K562 (cell line): Measurements from ENCODE around the gene BPHL. TPM values are rescaled to one million over a fixed set of nuclear protein-coding genes. Genes with fewer than 3 reads are reported as not detected.

Source experiments
- ATF1 ChIP-seq, 2 experiments: fragments of 450-650 bp in 1 of 2; IDR thresholded peaks; 2 replicates each; pipeline ENCODE4 v1.6.1; 2016; ENCODE audit warnings: missing compliant biosample characterization in 1 of 2, missing genetic modification characterization in 1 of 2
- DPF2 ChIP-seq: fragments of 450-650 bp; IDR thresholded peaks from 2 replicates; pipeline ENCODE4 v1.6.1; 2016
- ETV1 ChIP-seq: fragments of 450-650 bp; conservative IDR thresholded peaks from 2 replicates; pipeline ENCODE4 v1.6.1; 2016; ENCODE audit warnings: missing genetic modification characterization, control low read depth, low read depth, missing compliant biosample characterization
- MGA ChIP-seq: fragments of 450-650 bp; IDR thresholded peaks from 2 replicates; pipeline ENCODE4 v1.6.1; 2016; ENCODE audit warnings: mild to moderate bottlenecking, moderate library complexity
- MTA3 ChIP-seq: fragments of 450-650 bp; formaldehyde crosslinking; IDR thresholded peaks from 2 replicates; pipeline ENCODE4 v1.6.1; 2017; ENCODE audit warnings: mild to moderate bottlenecking, borderline replicate concordance
- NBN ChIP-seq: fragments of 450-650 bp; IDR thresholded peaks from 2 replicates; pipeline ENCODE4 v1.6.1; 2016; ENCODE audit warnings: low read depth, mild to moderate bottlenecking
- NCOA1 ChIP-seq: fragments of 450-650 bp; IDR thresholded peaks from 2 replicates; pipeline ENCODE4 v1.6.1; 2016; ENCODE audit warnings: low read depth
- RB1 ChIP-seq: fragments of 450-650 bp; IDR thresholded peaks from 2 replicates; pipeline ENCODE4 v1.6.1; 2017; ENCODE audit warnings: low read depth, mild to moderate bottlenecking
- RBFOX2 ChIP-seq: fragments of 200-400 bp; formaldehyde crosslinking; IDR thresholded peaks from 2 replicates; pipeline ENCODE4 v1.6.1; 2017; ENCODE audit warnings: low read depth, mild to moderate bottlenecking, low read length, moderate library complexity
- RCOR1 ChIP-seq, 2 experiments: IDR thresholded peaks; 2 replicates each; pipeline ENCODE4 v1.6.1; 2012; ENCODE audit warnings: low read depth in 2 of 2, low read length in 2 of 2, borderline replicate concordance in 1 of 2, improper control_type of control experiment in 1 of 2
- TRIM24 ChIP-seq, 2 experiments: fragments of 450-650 bp; IDR thresholded peaks; 2 replicates each; pipeline ENCODE4 v1.6.1; 2016
- ZNF239 ChIP-seq: fragments of 250-450 bp; sonication (Bioruptor Pico); IDR thresholded peaks from 2 replicates; pipeline ENCODE4 v1.4.0; 2020; ENCODE audit warnings: mild to moderate bottlenecking
- polyA plus RNA-seq, 8 experiments: library from polyadenylated mRNA; depleted of rRNA in 4 of 8; stranded (reverse) in 5 of 8; unstranded in 3 of 8; fragments of >200 nt; fragmentation: Nextera tagmentation in 2 of 8; fragmentation: Illumina TruSeq in 1 of 8; extraction: Ambion mirVana in 2 of 8; extraction: Trizol in 1 of 8; gene quantifications; 2 replicates each; pipeline versions ENCODE4 v1.2.1 to v1.2.3, GENCODE V29; 2011 to 2014; ENCODE audit warnings: inconsistent platforms in 1 of 8, missing spikeins in 1 of 8
- total RNA-seq, 7 experiments: library from RNA; depleted of rRNA in 6 of 7; stranded (reverse); fragments of >200 nt in 6 of 7; fragmentation: Illumina TruSeq in 2 of 7; extraction: Trizol in 2 of 7; gene quantifications; 2 replicates each; pipeline versions ENCODE4 v1.2.1 to v1.2.3, GENCODE V29; 2011 to 2021; ENCODE audit warnings: low replicate concordance in 1 of 7
- TF ChIP-seq, protein P1 (sequence below): fragments of 450-650 bp; IDR thresholded peaks from 2 replicates; pipeline ENCODE4 v1.6.1; 2016

BPHL gene
- total and polyA plus RNA-seq, 9 of the 15 experiments (the other 6 are each of a cell fraction or from before 2014, with no cell fraction given) = 3.5 to 17.4 (median 8.2) TPM

- TF ChIP-seq MTA3 (peak; percentile 92), NBN (peak; percentile 44; the same call in 1 of the 2 replicates), ATF1 (CRISPR knock-in tag; IDR thresholded peaks at IDR 0.05) (peak; percentile 65), ATF1 (tag; IDR thresholded peaks at IDR 0.05) (peak; percentile 97), ZNF239 (CRISPR knock-in tag) (no peak), RBFOX2 (0 out of 2 replicates have a peak, but pooled peaks have one; percentile 16), MGA (no peak), RB1 (no peak), NCOA1 (peak; percentile 91), RCOR1 (IDR thresholded peaks at IDR 0.05; ENCODE audit: borderline replicate concordance in 1 of 2, low read depth in 2 of 2, low read length in 2 of 2) (peak in 1 of 2 experiments; percentile 91; a peak in 1 of 4 replicates), ETV1 (tag) (peak; percentile 88), TRIM24 (IDR thresholded peaks at IDR 0.05) (peak; percentile 20 to 76; a peak in 2 of 4 replicates), DPF2 (peak; percentile 87)
- TF ChIP-seq, protein P1, sequence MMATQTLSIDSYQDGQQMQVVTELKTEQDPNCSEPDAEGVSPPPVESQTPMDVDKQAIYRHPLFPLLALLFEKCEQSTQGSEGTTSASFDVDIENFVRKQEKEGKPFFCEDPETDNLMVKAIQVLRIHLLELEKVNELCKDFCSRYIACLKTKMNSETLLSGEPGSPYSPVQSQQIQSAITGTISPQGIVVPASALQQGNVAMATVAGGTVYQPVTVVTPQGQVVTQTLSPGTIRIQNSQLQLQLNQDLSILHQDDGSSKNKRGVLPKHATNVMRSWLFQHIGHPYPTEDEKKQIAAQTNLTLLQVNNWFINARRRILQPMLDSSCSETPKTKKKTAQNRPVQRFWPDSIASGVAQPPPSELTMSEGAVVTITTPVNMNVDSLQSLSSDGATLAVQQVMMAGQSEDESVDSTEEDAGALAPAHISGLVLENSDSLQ = peak; percentile 33; the same call in 1 of the 2 replicates
These were observed 58.2 kb downstream of the BPHL start (continued) for GRCh38 chr6:3176562-3177355.
